Gastroesophageal sphincter (tissue), 4 donors: ENCODE measurements around the gene FOXK1. TPM values are rescaled to one million over a fixed set of nuclear protein-coding genes. Genes with fewer than 3 reads are reported as not detected.

Source experiments
- ATAC-seq: fragments of 150-250 bp; one replicate; pipeline ENCODE4 v1.9.1; 2016; ENCODE audit warnings: mild to moderate bottlenecking, moderate library complexity
- H3K27ac ChIP-seq, 4 donors: fragments of 200-600 bp; sonication (generic) in 3 of 4; 1 replicate in 3 of 4; 2 replicates in 1 of 4; pipeline ENCODE4 v1.5.1; 2016 to 2019
- H3K27me3 ChIP-seq: fragments of 200-600 bp; sonication (generic); one replicate; pipeline ENCODE4 v1.5.1; 2019
- H3K36me3 ChIP-seq, 2 donors: fragments of 200-600 bp; sonication (generic); one replicate each; pipeline ENCODE4 v1.5.1; 2019; ENCODE audit warnings: control low read depth in 1 of 2
- H3K4me1 ChIP-seq, 3 donors: fragments of 200-600 bp; sonication (generic); 1 replicate in 2 of 3; 2 replicates in 1 of 3; pipeline ENCODE4 v1.5.1; 2016 to 2019; ENCODE audit warnings: control low read depth in 2 of 3
- H3K4me3 ChIP-seq, 2 donors: fragments of 200-600 bp; sonication (generic); one replicate each; pipeline ENCODE4 v1.5.1; 2019; ENCODE audit warnings: mild to moderate bottlenecking in 1 of 2, moderate library complexity in 1 of 2
- H3K9me3 ChIP-seq, 3 donors: fragments of 200-600 bp; sonication (generic); one replicate each; pipeline ENCODE4 v1.5.1; 2017 to 2019; ENCODE audit warnings: control low read depth in 2 of 3
- EP300 ChIP-seq: sonication (generic); formaldehyde crosslinking; IDR thresholded peaks from one replicate; pipeline ENCODE4 v1.6.1; 2017; ENCODE audit warnings: antibody characterized with exemption, mild to moderate bottlenecking
- POLR2A ChIP-seq, 2 donors: fragments of 450-650 bp; IDR thresholded peaks; one replicate each; pipeline ENCODE4 v1.6.1; 2017; ENCODE audit warnings: antibody characterized with exemption in 2 of 2, mild to moderate bottlenecking in 2 of 2, moderate library complexity in 1 of 2
- POLR2AphosphoS5 ChIP-seq: sonication (generic); formaldehyde crosslinking; IDR thresholded peaks from one replicate; pipeline ENCODE4 v1.6.1; 2017; ENCODE audit warnings: antibody characterized with exemption
- WGBS, 2 donors: methylation state at CpG; one replicate each; pipeline ENCODE4 v1.1.5; 2018; ENCODE audit warnings: low coverage in 1 of 2; 5-methylcytosine and 5-hydroxymethylcytosine counted together
- total RNA-seq, 4 donors: library from RNA; depleted of rRNA; stranded (reverse); fragments of >200 nt; gene quantifications; one replicate each; pipeline ENCODE4 v1.1.0, GENCODE V29; 2016
- TF ChIP-seq, protein P1 (sequence below), 4 experiments: fragments of 200-600 bp in 2 of 4; fragments of 450-650 bp in 2 of 4; sonication (generic) in 1 of 4; IDR thresholded peaks; one replicate each; pipeline ENCODE4 v1.5.1; 2017 to 2019; ENCODE audit warnings: antibody characterized with exemption in 4 of 4, mild to moderate bottlenecking in 2 of 4, moderate library complexity in 2 of 4

FOXK1 gene
- total RNA-seq, 4 donors from 2014 or later: 28.5 to 45.2 (median 30.0) TPM

DNA sequence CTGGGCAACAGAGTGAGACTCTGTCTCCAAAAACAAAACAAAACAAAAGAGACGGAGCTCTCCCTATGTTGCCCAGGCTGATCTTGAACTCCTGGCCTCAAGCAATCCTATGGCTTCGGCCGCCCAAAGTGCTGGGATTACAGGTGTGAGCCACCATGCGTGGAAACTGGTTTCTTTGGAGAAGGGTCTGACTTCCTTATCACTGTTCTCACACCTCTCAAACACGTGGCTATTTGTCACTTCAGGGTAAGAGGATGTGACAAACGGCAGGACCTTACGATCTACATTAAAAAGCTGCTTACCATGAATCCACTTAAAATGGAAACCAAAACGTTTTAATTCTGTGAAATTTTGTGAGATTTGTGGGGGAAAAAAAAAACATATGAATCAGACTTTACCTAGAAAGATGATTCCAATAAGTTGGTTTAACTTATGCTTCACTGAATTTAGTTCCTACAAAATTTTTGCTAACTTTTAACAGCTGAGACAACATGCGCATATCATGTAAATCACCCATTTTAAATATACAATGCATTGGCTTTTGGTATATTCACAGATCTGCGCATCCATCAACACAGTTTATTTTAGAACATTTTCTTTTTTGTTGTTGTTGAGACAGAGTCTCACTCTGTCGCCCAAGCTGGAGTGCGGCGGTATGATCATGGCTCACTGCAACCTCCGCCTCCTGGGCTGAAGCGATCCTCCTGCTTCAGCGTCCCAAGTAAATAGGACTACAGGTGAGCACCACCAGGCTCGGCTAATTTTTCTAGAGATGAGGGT is 18.7 kb upstream of the FOXK1 start:
- 84 to 90% methylated on average over 9 to 17 of the region's 17 CpGs for WGBS, 2 donors
- H3K9me3 ChIP-seq: peaks cover 0 to 11% (median 0%) of the 10 kb centered on the region in 3 donors

DNA sequence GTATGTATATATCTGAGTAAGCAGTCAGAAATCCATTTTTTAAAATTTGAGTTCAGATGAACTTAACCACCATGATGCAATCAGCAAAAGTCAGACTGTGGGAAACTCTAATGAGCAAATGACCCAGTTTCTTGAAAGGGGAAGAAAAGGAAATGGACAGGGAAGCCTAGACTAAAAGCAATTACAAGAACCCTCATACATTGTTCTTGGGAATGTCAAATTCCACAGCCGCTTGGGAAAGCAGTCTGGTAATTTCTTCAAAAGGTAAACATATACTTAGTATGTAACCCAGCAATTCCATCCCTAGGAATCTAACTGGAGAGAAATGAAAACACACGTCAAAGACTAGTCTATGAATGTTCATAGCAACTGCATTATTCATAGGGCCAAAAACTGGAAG is 16.4 kb upstream of the FOXK1 start:
- Histone ChIP-seq H3K4me1 (peaks cover 0 to 45% (median 0%) of the 10 kb centered on the region in 3 donors), H3K36me3 (no peaks in the 10 kb centered on the region), H3K4me3 (no peak overlapping the region), H3K27me3 (no peaks in the 10 kb centered on the region), H3K9me3 (peaks cover 0 to under 1% (median 0%) of the 10 kb centered on the region in 3 donors), H3K27ac (peak overlapping the region in 3 of 4 donors; percentile 73 to 79 (median 74))
- 0 to 11% methylated on average over 2 of the region's 2 CpGs for WGBS, 2 donors
- peak; percentile 80 for ATAC-seq
- TF ChIP-seq POLR2A (IDR thresholded peaks at IDR 0.05) (no peak), EP300 (no peak), POLR2AphosphoS5 (peak; percentile 81)
- TF ChIP-seq, protein P1, sequence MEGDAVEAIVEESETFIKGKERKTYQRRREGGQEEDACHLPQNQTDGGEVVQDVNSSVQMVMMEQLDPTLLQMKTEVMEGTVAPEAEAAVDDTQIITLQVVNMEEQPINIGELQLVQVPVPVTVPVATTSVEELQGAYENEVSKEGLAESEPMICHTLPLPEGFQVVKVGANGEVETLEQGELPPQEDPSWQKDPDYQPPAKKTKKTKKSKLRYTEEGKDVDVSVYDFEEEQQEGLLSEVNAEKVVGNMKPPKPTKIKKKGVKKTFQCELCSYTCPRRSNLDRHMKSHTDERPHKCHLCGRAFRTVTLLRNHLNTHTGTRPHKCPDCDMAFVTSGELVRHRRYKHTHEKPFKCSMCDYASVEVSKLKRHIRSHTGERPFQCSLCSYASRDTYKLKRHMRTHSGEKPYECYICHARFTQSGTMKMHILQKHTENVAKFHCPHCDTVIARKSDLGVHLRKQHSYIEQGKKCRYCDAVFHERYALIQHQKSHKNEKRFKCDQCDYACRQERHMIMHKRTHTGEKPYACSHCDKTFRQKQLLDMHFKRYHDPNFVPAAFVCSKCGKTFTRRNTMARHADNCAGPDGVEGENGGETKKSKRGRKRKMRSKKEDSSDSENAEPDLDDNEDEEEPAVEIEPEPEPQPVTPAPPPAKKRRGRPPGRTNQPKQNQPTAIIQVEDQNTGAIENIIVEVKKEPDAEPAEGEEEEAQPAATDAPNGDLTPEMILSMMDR (IDR thresholded peaks at IDR 0.05): no peak

More for the DNA sequence above, 18.7 kb upstream of the FOXK1 start:
- H3K27me3 ChIP-seq: no peaks in the 10 kb centered on the region
- peaks cover 0 to 32% (median 0%) of the 10 kb centered on the region in 3 donors for H3K4me1 ChIP-seq
- no peak overlapping the region for H3K27ac ChIP-seq
- ATAC-seq: no peak
- H3K36me3 ChIP-seq: no peaks in the 10 kb centered on the region
- no peak overlapping the region for H3K4me3 ChIP-seq
- TF ChIP-seq EP300 (no peak), POLR2AphosphoS5 (no peak), POLR2A (IDR thresholded peaks at IDR 0.05) (no peak)
- TF ChIP-seq, protein P1 (IDR thresholded peaks at IDR 0.05): no peak

DNA sequence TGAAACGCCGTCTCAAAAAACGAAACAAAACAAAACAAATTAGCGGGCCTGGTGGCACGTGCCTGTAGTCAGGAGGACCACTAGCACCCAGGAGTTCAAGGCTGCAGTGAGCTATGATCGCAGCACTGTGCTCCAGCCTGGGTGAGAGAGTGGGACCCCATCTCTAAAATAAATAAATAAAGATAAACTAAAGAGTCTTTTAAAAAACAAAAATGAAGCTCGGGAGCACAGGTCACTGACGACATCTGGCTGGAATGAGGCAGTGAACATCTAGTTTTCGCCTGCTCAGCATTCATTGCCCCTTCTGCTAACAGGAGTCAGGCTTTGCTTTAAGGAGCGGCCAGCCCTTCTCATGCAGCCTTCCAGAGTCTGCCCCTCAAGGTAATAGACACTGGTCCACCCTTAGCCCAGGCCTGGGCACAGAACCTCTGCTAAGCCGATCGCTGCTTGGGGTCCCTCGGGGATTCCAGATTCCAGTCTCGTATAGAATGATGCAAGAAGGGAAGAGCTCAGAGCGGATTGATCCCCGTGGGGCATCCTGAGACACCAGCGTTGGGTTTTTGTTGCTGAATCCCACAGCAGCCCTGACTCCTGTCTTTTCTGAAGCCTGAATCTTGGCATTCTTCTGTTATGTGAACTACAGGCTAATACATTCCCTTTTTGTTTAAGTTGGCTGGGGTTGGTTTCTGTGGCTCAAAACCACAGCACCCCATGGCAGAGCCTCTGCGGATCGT is 14.2 kb upstream of the FOXK1 start:
- peaks cover 0 to 4% (median 0%) of the 10 kb centered on the region in 3 donors for H3K9me3 ChIP-seq
- H3K36me3 ChIP-seq: no peaks in the 10 kb centered on the region
- ATAC-seq: no peak
- H3K4me1 ChIP-seq: peaks cover 0 to 29% (median 0%) of the 10 kb centered on the region in 3 donors
- no peaks in the 10 kb centered on the region for H3K27me3 ChIP-seq
- peak overlapping the region in 3 of 4 donors; percentile 77 to 79 (median 77) for H3K27ac ChIP-seq
- WGBS, 2 donors: 62 to 67% methylated on average over 11 to 15 of the region's 19 CpGs
- no peak overlapping the region for H3K4me3 ChIP-seq
- no peak for TF ChIP-seq EP300

DNA sequence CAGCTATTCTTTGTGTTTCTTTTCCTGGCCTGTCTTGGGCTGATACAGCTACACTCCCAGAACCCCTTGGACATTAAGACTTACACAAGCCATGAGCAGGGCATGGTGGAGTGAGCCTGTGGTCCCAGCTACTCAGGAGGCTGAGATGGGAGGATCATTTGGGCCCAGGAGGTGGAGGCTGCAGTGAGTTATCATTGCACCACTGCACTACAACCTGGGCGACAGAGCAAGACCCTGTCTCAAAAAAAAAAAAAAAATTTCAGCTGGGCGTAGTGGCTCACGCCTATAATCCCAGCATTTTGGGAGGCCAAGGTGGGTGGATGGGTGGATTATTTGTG is 13.6 kb upstream of the FOXK1 start:
- peaks cover 0 to 4% (median 0%) of the 10 kb centered on the region in 3 donors for H3K9me3 ChIP-seq
- peaks cover 0 to 29% (median 0%) of the 10 kb centered on the region in 3 donors for H3K4me1 ChIP-seq
- TF ChIP-seq, protein P1 (IDR thresholded peaks at IDR 0.05): no peak
- no peak for TF ChIP-seq EP300
- no peak for TF ChIP-seq POLR2A (IDR thresholded peaks at IDR 0.05)
- TF ChIP-seq POLR2AphosphoS5: no peak
- no peak overlapping the region for H3K4me3 ChIP-seq
- peak overlapping the region in 3 of 4 donors; percentile 77 to 79 (median 77) for H3K27ac ChIP-seq
- no CpG with 5 or more reads among the region's 3 CpGs for WGBS, 2 donors
- H3K27me3 ChIP-seq: no peaks in the 10 kb centered on the region
- ATAC-seq: no peak
- H3K36me3 ChIP-seq: no peaks in the 10 kb centered on the region

DNA sequence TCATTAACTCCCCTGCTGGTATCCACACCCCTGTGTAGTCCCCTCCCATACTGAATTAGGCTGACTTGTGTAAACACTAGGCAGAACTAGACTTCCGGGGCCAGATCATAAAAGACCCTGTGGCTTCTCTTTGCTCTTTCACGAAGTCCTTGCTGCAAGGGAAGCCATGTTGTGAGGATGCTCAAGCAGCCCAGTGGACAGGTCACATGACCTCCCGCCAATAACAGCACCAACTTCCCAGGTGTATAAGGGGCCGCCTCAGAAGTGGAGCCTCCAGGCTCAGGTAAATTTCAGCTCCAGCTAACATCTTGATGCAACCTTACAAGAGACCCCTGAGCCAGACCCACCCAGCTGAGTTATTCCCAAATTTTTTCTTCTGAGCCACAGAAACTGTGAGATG is 11.3 kb upstream of the FOXK1 start:
- TF ChIP-seq POLR2A (IDR thresholded peaks at IDR 0.05) (no peak), EP300 (no peak), POLR2AphosphoS5 (no peak)
- TF ChIP-seq, protein P1 (IDR thresholded peaks at IDR 0.05): no peak
- Histone ChIP-seq H3K36me3 (no peaks in the 10 kb centered on the region), H3K4me1 (peaks cover 0 to 21% (median 0%) of the 10 kb centered on the region in 3 donors), H3K9me3 (peaks cover 0 to 18% (median 0%) of the 10 kb centered on the region in 3 donors), H3K27me3 (no peaks in the 10 kb centered on the region), H3K27ac (no peak overlapping the region), H3K4me3 (no peak overlapping the region)
- ATAC-seq: no peak
- 22 to 100% methylated on average over 1 of the region's 4 CpGs for WGBS, 2 donors
